Tibial artery (tissue), 4 donors: ENCODE results near the gene FOXO3.
"Not testable (repeated sequence)": the region's sequence is repeated elsewhere in the genome, so short reads cannot be mapped to it uniquely, and the experiment has no call there.

ENCODE experiments used
- DNase-seq, 2 donors: peaks; one replicate each; pipeline ENCODE4 v3.0.0-alpha.2; 2019
- H3K27ac ChIP-seq, 2 donors: fragments of 200-600 bp; sonication (generic) in 1 of 2; 1 replicate in 1 of 2; 2 replicates in 1 of 2; pipeline ENCODE4 v1.5.1; 2018 to 2019; ENCODE audit warnings: mild to moderate bottlenecking in 1 of 2
- H3K27me3 ChIP-seq, 2 donors: fragments of 200-600 bp; sonication (generic) in 1 of 2; one replicate each; pipeline versions ENCODE4 v1.5.1 to v1.6.0; 2016 to 2019
- H3K36me3 ChIP-seq, 3 donors: fragments of 200-600 bp; sonication (generic) in 2 of 3; one replicate each; pipeline ENCODE4 v1.5.1; 2016 to 2019; ENCODE audit warnings: mild to moderate bottlenecking in 2 of 3
- H3K4me1 ChIP-seq, 4 donors: fragments of 200-600 bp; sonication (generic) in 2 of 4; 1 replicate in 3 of 4; 2 replicates in 1 of 4; pipeline ENCODE4 v1.5.1; 2016 to 2019
- H3K4me3 ChIP-seq, 2 donors: fragments of 200-600 bp; sonication (generic) in 1 of 2; 1 replicate in 1 of 2; 2 replicates in 1 of 2; pipeline ENCODE4 v1.5.1; 2018 to 2019; ENCODE audit warnings: mild to moderate bottlenecking in 2 of 2
- H3K9me3 ChIP-seq, 3 donors: fragments of 200-600 bp; sonication (generic) in 1 of 3; one replicate each; pipeline ENCODE4 v1.5.1; 2016 to 2019
- intact Hi-C: fragments of 100-400 bp; cut with DNase I; formaldehyde crosslinking; loops from one replicate; pipeline ENCODE4 v1.15.0; 2023; ENCODE audit warnings: low total_unique reads
- TF ChIP-seq, protein P1 (sequence below), 2 experiments: fragments of 200-600 bp in 1 of 2; fragments of 450-650 bp in 1 of 2; IDR thresholded peaks; one replicate each; pipeline ENCODE4 v1.5.1; 2017 to 2019; ENCODE audit warnings: antibody characterized with exemption in 2 of 2, mild to moderate bottlenecking in 1 of 2, moderate library complexity in 1 of 2

FOXO3 gene

DNA sequence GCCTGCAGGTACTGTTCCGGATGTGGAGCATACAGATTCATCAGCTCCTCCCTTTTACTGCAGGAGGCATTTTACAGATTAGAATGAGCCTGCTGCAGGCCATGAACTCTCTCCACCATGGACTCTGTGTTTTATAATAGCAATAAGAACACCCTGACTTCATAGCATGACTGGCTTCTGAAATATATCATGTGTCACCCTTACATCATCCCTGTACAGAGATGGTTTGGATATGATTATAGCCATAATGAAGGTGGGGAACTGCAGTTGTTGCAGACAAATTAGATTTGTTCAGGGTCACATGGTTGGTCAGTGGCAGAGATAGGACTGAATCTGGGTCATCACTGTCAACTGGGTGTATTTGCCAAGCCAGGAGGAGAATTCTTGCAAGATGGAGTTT, 100.7 kb downstream of the FOXO3 start:
- no peak overlapping the region for H3K27ac ChIP-seq
- TF ChIP-seq, protein P1, sequence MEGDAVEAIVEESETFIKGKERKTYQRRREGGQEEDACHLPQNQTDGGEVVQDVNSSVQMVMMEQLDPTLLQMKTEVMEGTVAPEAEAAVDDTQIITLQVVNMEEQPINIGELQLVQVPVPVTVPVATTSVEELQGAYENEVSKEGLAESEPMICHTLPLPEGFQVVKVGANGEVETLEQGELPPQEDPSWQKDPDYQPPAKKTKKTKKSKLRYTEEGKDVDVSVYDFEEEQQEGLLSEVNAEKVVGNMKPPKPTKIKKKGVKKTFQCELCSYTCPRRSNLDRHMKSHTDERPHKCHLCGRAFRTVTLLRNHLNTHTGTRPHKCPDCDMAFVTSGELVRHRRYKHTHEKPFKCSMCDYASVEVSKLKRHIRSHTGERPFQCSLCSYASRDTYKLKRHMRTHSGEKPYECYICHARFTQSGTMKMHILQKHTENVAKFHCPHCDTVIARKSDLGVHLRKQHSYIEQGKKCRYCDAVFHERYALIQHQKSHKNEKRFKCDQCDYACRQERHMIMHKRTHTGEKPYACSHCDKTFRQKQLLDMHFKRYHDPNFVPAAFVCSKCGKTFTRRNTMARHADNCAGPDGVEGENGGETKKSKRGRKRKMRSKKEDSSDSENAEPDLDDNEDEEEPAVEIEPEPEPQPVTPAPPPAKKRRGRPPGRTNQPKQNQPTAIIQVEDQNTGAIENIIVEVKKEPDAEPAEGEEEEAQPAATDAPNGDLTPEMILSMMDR (IDR thresholded peaks at IDR 0.05), result no peak
- intact Hi-C loops, result no loop called here

DNA sequence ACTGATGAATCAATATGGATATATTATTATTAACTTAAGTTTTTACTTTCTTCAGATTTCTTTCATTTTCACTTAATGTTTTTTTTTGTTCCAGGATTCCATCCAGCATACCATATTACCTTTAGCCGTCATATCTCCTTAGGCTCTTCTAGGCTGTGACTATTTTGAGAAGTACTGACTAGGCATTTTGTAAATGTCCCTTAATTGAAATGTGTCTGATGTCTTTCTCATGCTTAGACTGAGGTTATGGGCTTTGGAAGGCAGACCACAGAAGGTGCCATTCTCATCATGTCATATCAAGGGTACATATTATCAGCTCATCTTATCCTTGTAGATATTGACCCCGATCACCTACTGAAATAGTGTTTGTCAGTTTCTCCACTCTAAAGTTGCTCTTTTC, 101.3 kb downstream of the FOXO3 start:
- no peak overlapping the region for H3K27ac ChIP-seq

More for the DNA sequence above, 100.7 kb downstream of the FOXO3 start:
- no peak for DNase-seq
- Histone ChIP-seq H3K4me1 (peaks cover 0 to 84% (median 45%) of the 10 kb centered on the region in 4 donors), H3K4me3 (no peak overlapping the region), H3K27me3 (no peaks in the 10 kb centered on the region), H3K36me3 (peaks cover 17 to 32% (median 30%) of the 10 kb centered on the region in 3 donors), H3K9me3 (no peaks in the 10 kb centered on the region)

DNA sequence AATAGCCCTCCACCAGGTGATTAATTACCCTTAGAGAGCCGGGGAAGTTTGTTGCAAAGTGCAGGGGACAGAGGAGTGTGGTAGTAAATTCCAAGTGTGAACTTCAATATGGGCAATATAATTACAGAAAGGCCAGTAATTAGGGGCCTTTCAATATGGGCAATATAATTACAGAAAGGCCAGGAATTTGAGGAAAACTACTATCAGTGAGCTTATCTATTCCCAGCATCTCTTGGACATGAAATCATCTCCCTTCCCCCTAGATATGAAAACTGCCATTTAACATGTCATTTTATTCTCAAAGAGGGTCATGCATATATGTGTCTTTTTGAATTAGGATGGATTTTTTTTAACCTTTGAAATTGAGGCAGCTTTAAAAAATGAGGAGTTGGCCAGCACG, 102.0 kb downstream of the FOXO3 start:
- intact Hi-C loops, result no loop called here
- Histone ChIP-seq H3K9me3 (no peaks in the 10 kb centered on the region), H3K27ac (no peak overlapping the region), H3K4me1 (peaks cover 0 to 84% (median 40%) of the 10 kb centered on the region in 4 donors), H3K36me3 (peaks cover 24 to 38% (median 30%) of the 10 kb centered on the region in 3 donors), H3K27me3 (no peaks in the 10 kb centered on the region), H3K4me3 (no peak overlapping the region)
- DNase-seq, result no peak
- TF ChIP-seq, protein P1 (IDR thresholded peaks at IDR 0.05), result no peak

More for the DNA sequence above, 101.3 kb downstream of the FOXO3 start:
- DNase-seq, result no peak
- intact Hi-C loops, result no loop called here
- peaks cover 0 to 84% (median 43%) of the 10 kb centered on the region in 4 donors for H3K4me1 ChIP-seq
- no peak overlapping the region for H3K4me3 ChIP-seq
- H3K27me3 ChIP-seq, result no peaks in the 10 kb centered on the region
- no peaks in the 10 kb centered on the region for H3K9me3 ChIP-seq
- peaks cover 22 to 38% (median 30%) of the 10 kb centered on the region in 3 donors for H3K36me3 ChIP-seq
- TF ChIP-seq, protein P1 (IDR thresholded peaks at IDR 0.05), result no peak

DNA sequence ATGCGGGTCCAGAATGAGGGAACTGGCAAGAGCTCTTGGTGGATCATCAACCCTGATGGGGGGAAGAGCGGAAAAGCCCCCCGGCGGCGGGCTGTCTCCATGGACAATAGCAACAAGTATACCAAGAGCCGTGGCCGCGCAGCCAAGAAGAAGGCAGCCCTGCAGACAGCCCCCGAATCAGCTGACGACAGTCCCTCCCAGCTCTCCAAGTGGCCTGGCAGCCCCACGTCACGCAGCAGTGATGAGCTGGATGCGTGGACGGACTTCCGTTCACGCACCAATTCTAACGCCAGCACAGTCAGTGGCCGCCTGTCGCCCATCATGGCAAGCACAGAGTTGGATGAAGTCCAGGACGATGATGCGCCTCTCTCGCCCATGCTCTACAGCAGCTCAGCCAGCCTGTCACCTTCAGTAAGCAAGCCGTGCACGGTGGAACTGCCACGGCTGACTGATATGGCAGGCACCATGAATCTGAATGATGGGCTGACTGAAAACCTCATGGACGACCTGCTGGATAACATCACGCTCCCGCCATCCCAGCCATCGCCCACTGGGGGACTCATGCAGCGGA, 102.9 kb downstream of the FOXO3 start:
- peaks cover 0 to 84% (median 39%) of the 10 kb centered on the region in 4 donors for H3K4me1 ChIP-seq
- intact Hi-C loops, H3K27me3 ChIP-seq, H3K9me3 ChIP-seq, H3K4me3 ChIP-seq, H3K27ac ChIP-seq, DNase-seq: not testable (repeated sequence)
- H3K36me3 ChIP-seq, result peaks cover 32 to 47% (median 36%) of the 10 kb centered on the region in 3 donors

DNA sequence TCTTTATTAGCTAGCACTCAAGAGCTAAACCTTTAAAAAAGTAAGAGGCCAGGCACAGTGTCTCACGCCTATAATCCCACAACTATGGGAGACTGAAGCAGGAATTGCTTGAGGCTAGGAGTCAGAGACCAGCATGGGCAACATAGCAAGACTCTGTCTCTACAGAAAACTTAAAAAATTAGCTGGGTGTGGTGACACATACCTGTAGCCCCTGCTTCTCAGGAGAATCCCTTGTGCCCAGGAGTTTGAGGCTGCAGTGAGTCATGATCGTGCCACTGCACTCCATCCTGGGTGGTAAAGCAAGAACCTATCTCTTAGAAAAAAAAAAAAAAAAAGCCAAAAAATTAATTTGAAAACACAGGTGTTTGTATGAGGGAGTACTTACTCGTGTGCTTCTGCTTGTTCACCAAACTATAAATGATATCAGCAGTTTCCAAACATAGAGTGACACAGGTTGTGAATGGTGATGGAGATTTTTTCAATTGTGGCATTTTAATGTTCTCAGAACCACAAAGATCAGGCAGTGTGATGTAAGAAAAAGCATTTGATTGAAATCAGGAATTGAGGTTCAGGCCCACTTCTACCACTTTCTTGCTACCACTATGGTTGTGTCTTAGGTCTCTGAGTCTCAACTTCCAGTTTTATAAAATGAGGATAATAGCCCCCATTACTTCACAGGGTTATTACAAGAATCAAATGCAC, 104.9 kb downstream of the FOXO3 start:
- Histone ChIP-seq H3K27ac (no peak overlapping the region), H3K4me3 (no peak overlapping the region), H3K27me3 (no peaks in the 10 kb centered on the region), H3K36me3 (peaks cover 34 to 51% (median 38%) of the 10 kb centered on the region in 3 donors), H3K4me1 (peaks cover 0 to 84% (median 37%) of the 10 kb centered on the region in 4 donors), H3K9me3 (no peaks in the 10 kb centered on the region)
- DNase-seq, result no peak
- intact Hi-C loops, result no loop called here
- TF ChIP-seq, protein P1 (IDR thresholded peaks at IDR 0.05), result no peak

DNA sequence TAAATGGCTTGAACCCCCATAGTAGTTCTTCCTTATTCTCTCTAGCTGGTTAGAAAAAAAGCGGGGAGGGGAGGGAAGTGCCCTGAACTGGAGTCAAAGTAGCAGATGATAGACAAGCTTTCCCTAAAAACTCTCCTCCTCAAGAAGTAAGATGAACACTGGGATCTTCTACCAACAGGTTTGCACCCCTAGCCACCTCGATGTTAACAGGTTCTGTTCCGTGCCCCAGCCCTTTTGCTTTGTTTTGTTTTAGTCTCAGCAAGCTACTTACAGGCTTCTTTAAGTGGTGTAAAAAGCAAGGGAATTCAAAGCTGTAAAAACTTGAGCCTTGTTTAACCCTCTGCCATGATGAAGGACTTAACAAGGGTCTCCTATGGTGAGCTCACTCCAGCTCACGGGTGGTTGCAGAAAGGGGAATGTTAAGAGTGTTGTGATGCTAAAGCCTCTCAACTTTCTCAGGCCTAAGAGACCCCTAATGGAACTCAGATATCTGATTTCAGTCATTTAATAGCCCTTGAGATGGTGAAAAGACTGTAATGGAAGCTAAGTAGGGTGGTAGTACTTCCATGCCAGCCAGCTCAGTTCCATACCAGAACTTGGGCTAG, 106.0 kb downstream of the FOXO3 start:
- DNase-seq, result no peak
- peaks cover 0 to 84% (median 42%) of the 10 kb centered on the region in 4 donors for H3K4me1 ChIP-seq
- H3K36me3 ChIP-seq, result peaks cover 34 to 51% (median 38%) of the 10 kb centered on the region in 3 donors
- H3K27ac ChIP-seq, result no peak overlapping the region
- TF ChIP-seq, protein P1 (IDR thresholded peaks at IDR 0.05), result no peak
- no peaks in the 10 kb centered on the region for H3K27me3 ChIP-seq
- no peaks in the 10 kb centered on the region for H3K9me3 ChIP-seq
- no peak overlapping the region for H3K4me3 ChIP-seq
- intact Hi-C loops, result no loop called here
